NB4 (cell line): ENCODE data around the gene ZNF18.

Experiments
- CTCF ChIP-seq: IDR thresholded peaks from one replicate; pipeline ENCODE4 v1.5.1; 2012; ENCODE audit warnings: low read depth, low read length
- MAX ChIP-seq: IDR thresholded peaks from 2 replicates; pipeline ENCODE4 v1.6.1; 2011; ENCODE audit warnings: low read depth, low read length
- MYC ChIP-seq: IDR thresholded peaks from 2 replicates; pipeline ENCODE4 v1.6.1; 2011; ENCODE audit warnings: low read depth, low read length
- POLR2A ChIP-seq: IDR thresholded peaks from 2 replicates; pipeline ENCODE4 v1.6.1; 2011; ENCODE audit warnings: mild to moderate bottlenecking; ENCODE audit not compliant: insufficient read length; ENCODE audit errors: extremely low read depth

- TF ChIP-seq CTCF, result no peak
- no peak for TF ChIP-seq MAX
- no peak for TF ChIP-seq POLR2A
- no peak for TF ChIP-seq MYC
Observed at GRCh38 chr17:11928436-11928835, 68.8 kb downstream of the ZNF18 start.
